Esophagus muscularis mucosa (tissue), 4 donors: ENCODE results near the gene MICU1.

Experiments
- EP300 ChIP-seq: sonication (generic); formaldehyde crosslinking; IDR thresholded peaks from one replicate; pipeline ENCODE4 v1.6.1; 2017; ENCODE audit warnings: antibody characterized with exemption
- POLR2A ChIP-seq: fragments of 450-650 bp; IDR thresholded peaks from one replicate; pipeline ENCODE4 v1.6.1; 2017; ENCODE audit warnings: antibody characterized with exemption, moderate library complexity, mild to moderate bottlenecking, low read depth
- POLR2AphosphoS5 ChIP-seq, 2 donors: sonication (generic); formaldehyde crosslinking; IDR thresholded peaks; one replicate each; pipeline ENCODE4 v1.6.1; 2017; ENCODE audit warnings: antibody characterized with exemption in 2 of 2
- TF ChIP-seq, protein P1 (sequence below), 3 experiments: fragments of 200-600 bp in 2 of 3; fragments of 450-650 bp in 1 of 3; sonication (generic) in 2 of 3; IDR thresholded peaks; one replicate each; pipeline ENCODE4 v1.5.1; 2017 to 2019; ENCODE audit warnings: antibody characterized with exemption in 3 of 3, mild to moderate bottlenecking in 2 of 3, moderate library complexity in 1 of 3

DNA sequence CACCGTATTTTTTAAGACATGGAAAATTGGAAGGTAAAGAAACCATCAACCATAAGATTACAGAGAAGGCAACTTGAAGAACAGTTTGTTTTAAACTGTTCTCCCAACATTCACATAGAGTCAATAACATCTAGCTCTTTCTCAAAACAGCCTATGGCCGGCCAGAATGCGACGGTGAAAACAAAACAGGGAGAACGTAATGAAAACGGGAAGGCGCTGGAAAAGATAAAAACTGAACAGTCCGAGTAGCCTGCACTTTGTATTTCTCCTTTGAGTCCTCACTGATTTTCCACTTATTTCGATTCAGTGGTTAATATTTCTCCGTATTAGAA is 637 bp downstream of the MICU1 start:
- TF ChIP-seq, protein P1, sequence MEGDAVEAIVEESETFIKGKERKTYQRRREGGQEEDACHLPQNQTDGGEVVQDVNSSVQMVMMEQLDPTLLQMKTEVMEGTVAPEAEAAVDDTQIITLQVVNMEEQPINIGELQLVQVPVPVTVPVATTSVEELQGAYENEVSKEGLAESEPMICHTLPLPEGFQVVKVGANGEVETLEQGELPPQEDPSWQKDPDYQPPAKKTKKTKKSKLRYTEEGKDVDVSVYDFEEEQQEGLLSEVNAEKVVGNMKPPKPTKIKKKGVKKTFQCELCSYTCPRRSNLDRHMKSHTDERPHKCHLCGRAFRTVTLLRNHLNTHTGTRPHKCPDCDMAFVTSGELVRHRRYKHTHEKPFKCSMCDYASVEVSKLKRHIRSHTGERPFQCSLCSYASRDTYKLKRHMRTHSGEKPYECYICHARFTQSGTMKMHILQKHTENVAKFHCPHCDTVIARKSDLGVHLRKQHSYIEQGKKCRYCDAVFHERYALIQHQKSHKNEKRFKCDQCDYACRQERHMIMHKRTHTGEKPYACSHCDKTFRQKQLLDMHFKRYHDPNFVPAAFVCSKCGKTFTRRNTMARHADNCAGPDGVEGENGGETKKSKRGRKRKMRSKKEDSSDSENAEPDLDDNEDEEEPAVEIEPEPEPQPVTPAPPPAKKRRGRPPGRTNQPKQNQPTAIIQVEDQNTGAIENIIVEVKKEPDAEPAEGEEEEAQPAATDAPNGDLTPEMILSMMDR (IDR thresholded peaks at IDR 0.05), result no peak
- TF ChIP-seq EP300 (no peak), POLR2A (no peak), POLR2AphosphoS5 (IDR thresholded peaks at IDR 0.05) (no peak)
